HG03571 (cell line): ENCODE data around the gene LILRB4.
"Not testable (repeated sequence)": the region's sequence is repeated elsewhere in the genome, so short reads cannot be mapped to it uniquely, and the experiment has no call there.

Experiments
- ATAC-seq: cut with Tn5 transposase; IDR thresholded peaks from one replicate; pipeline ENCODE4 v1.9.1; 2021; ENCODE audit not compliant: unreplicated experiment

LILRB4 gene

GRCh38 chr19:54662730-54663129 is at the start of gene LILRB4:
TSS of gene LILRB4 (plus strand) at chr19:54662985. CDS start at chr19:54663034, 49 bp downstream.
- no peak for ATAC-seq

GRCh38 chr19:54614726-54615125 is 48.1 kb upstream of the LILRB4 start:
- no peak for ATAC-seq

DNA sequence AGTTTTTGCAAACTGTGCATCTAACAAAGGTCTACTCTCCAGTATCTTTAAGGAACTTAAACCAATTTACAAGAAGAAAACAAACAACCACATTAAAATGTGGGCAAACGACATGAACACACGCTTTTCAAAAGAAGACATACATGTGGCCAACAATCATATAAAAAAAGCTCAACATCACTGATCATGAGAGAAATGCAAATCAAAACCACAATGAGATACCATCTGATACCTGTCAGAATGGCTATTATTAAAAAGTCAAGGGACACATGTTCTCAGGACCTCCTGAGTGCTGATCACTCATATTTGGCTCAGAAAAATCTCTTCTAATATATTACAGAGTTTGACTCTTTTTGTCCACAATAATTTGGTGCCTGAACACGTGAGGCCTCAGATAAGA is 46.7 kb upstream of the LILRB4 start:
- no peak for ATAC-seq

GRCh38 chr19:54616821-54617560 is 45.8 kb upstream of the LILRB4 start:
- peak; percentile 81 for ATAC-seq

GRCh38 chr19:54620464-54620863 is 42.3 kb upstream of the LILRB4 start:
- no peak for ATAC-seq

DNA sequence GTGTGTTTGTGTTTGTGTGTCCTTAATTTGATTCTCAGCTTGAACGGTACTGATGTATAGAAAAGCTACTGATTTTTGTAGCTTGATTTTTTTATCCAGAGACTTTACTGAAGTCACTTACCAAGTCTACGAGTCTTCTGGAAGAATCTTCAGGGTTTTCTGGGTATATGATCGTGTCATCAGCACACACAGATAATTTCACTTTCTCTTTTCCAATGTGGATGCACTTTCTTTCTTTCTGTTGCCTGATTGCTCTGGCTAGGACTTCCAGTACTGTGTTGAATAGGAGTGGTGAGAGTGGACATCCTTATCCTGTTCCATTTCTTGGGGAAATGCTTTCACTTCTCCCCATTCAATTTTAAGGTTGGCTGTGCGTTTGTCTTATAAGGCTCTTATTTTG is 40.4 kb upstream of the LILRB4 start:
- no peak for ATAC-seq

- not testable (repeated sequence) for ATAC-seq
Observed at GRCh38 chr19:54624234-54624633, 38.6 kb upstream of the LILRB4 start.

- not testable (repeated sequence) for ATAC-seq
Observed at GRCh38 chr19:54624934-54625730, 37.7 kb upstream of the LILRB4 start.

DNA sequence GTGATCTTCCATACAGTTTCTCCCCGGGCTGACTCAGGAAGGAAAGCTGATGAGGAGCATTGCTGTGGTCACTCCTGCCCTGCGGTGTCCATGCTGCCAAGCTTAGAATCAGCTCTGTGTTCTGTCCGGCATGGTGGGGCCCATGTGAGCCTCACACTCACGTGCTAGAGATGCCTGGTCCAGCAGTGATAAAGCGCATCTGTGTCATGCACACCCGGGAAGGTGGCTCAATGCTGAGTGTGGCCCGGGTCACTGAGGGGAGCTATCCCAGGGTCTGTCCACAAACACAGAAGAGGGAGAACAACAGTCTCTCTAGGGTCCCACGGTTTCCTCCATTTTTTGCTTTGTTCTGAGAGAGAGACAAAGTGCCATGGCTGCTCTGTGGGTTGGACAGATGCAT is 36.0 kb upstream of the LILRB4 start:
- ATAC-seq = no peak

GRCh38 chr19:54627912-54628311 is 34.9 kb upstream of the LILRB4 start:
- not testable (repeated sequence) for ATAC-seq

- not testable (repeated sequence) for ATAC-seq
Observed at GRCh38 chr19:54630262-54630661, 32.5 kb upstream of the LILRB4 start, which contains the start of gene LILRB1. TSS of gene LILRB1 (plus strand) at chr19:54630484. CDS start at chr19:54631074, 590 bp downstream.

DNA sequence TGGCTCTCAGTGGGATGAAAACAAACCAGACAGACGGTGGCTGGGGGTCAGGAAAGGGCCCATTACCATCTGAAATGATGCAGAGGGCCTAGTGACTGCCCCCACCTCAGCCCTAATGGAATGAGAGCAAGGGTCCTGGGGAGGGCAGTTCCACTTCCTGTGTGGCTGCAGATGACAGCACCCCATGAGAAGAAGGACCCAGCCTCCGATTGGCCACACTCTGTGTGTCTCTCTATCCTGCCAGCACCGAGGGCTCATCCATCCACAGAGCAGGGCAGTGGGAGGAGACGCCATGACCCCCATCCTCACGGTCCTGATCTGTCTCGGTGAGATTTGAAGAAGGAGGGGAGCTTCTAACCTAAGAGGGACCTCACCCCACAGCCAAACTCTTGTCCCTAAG is 32.0 kb upstream of the LILRB4 start:
- no peak for ATAC-seq

- not testable (repeated sequence) for ATAC-seq
Observed at GRCh38 chr19:54631489-54632337, 31.1 kb upstream of the LILRB4 start.

DNA sequence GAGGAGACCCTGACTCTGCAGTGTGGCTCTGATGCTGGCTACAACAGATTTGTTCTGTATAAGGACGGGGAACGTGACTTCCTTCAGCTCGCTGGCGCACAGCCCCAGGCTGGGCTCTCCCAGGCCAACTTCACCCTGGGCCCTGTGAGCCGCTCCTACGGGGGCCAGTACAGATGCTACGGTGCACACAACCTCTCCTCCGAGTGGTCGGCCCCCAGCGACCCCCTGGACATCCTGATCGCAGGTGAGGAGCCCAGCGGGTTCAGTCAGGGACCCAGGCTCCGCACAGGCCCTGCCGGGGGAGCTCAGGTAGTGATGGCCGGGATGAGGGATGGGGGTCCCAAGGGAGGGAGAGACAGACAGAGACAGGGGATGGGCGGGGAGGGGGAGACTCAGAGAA is 30.3 kb upstream of the LILRB4 start:
- not testable (repeated sequence) for ATAC-seq

DNA sequence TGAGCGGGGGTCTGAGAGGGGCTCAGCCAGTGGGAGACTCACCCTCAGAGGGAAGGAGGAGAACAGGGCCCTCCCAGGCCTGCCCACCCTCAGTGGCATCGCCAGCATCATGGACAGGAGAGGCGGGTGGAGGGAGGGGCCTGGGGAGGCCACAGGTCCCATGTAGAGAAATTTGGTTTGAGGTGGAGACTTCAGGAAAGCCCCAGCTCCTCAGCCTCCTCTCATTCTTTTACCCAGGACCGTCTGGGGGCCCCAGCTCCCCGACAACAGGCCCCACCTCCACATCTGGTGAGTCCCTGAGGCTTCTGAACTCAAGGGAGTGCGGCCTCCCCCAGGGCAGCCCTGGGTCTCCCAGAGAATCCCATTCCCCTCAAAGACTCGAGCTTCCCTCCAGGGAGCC is 29.4 kb upstream of the LILRB4 start:
- ATAC-seq = no peak

GRCh38 chr19:54636081-54636480 is 26.7 kb upstream of the LILRB4 start:
- not testable (repeated sequence) for ATAC-seq

DNA sequence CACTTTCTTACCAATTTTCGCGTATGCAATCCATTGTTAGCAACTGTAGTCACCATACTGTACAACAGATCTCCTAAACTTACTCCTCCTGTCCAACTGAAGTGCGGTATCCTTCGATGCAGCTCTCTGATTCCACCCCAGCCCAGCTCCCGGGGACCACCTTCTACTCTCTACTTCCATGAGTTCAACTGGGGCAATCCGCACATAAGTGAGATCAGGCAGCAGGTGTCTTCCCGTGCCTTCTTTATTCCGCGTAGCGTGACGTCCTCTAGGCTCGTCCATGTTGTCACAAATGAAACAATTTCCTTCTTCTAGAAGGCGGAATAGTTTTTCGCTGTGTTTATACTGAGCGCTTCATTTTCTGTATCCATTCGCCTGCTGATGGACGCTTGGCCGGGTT is 24.1 kb upstream of the LILRB4 start:
- ATAC-seq = no peak

DNA sequence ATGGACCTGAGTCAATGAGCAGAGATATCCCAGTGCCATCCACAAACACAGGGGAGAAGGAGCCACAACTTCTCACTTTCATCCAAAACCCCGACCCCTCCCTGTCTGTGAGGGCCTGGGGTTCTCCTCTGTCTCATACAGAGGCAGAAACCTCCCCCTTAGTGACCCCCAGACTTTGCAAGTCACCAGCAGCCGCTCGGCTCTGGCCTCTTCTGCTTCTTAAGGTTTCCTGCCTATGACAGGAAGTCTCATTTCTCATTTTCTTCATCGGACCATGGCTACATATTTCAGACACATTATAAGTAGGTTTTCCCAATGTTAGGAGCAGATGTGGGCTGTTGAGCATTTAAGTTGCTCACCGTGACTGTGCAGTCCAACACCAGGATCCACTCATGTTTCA is 19.8 kb upstream of the LILRB4 start:
- not testable (repeated sequence) for ATAC-seq

GRCh38 chr19:54643583-54643982 is 19.2 kb upstream of the LILRB4 start:
- ATAC-seq = not testable (repeated sequence)

DNA sequence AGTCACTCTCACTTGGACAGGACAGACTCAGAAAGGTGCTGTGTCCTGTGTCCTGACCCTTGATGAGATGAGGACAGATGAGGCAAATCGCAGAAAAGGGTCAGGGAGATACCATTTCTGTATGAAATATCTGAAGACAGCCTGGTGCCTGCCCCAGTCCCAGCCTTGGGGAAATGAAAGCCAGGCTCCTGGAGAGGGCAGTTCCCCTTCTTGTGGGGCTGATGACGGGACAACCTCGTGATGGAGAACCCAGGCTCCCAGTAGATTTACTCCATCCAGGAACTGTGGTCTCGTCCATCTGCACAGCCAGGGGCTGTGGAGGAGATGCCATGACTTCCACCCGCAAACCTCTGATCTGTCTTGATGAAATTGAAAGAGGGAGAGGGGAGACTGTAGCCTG is 18.7 kb upstream of the LILRB4 start:
- no peak for ATAC-seq

DNA sequence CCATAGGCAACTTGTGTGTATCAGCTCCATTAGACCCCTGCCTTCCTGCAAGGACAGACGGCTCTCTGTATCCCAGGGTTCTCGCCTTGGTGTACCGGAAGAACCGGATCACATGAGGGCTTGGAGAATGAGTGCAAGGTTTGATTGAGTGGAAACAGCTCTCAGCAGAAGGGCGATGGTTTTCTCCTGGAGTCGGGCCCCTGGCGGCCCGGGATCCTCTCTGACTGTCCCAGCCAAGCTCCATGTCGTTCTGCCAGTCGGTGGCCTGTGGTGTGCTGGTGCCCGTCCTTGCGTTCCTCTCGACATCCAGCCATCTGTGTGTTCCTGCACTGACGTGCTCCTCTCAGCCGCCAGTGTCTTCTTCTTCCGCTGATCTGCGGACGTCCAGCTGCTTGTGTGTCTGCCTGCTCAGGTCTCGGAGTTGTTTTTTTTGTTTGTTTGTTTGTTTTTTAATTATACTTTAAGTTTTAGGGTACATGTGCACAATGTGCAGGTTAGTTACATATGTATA is 16.4 kb upstream of the LILRB4 start:
- no peak for ATAC-seq
